Panc1 (cell line): ENCODE results near the gene SLC8A1. TPM values are rescaled to one million over a fixed set of nuclear protein-coding genes. Genes with fewer than 3 reads are reported as not detected.

Source experiments
- ATAC-seq: fragments of 200-7000 bp; cut with Tn5 transposase; 2 replicates; pipeline ENCODE4 v1.9.1; 2020; ENCODE audit warnings: mild to moderate bottlenecking, moderate library complexity
- BruUV-seq: library from RNA; stranded (reverse); fragments of 400-500 nt; replicated peaks from 2 replicates; lab custom pipeline; 2021; lab: Mats Ljungman, UMichigan
- CTCF ChIA-PET: fragments of 300-600 bp; sonication (Branson Sonifier 250); formaldehyde crosslinking; loops from one replicate; lab custom pipeline; 2022; ENCODE audit warnings: antibody characterized with exemption; lab: Charles Lee
- POLR2A ChIA-PET: fragments of 300-600 bp; sonication (Branson Sonifier 250); formaldehyde crosslinking; loops from one replicate; lab custom pipeline; 2022; ENCODE audit warnings: antibody characterized with exemption; lab: Charles Lee
- DNase-seq: peaks from one replicate; pipeline ENCODE4 v3.0.0-alpha.2; 2010; ENCODE audit warnings: low read depth, low spot score
- H3K27ac ChIP-seq: 2 replicates; pipeline ENCODE4 v1.5.1; 2011; ENCODE audit warnings: mild to moderate bottlenecking, low read length, inconsistent platforms
- H3K27me3 ChIP-seq: fragments of 200-500 bp; sonication (Bioruptor generic); 2 replicates; pipeline ENCODE4 v1.6.0; 2014; ENCODE audit warnings: low read length, inconsistent platforms; ENCODE audit not compliant: control insufficient read depth, insufficient read depth
- H3K36me3 ChIP-seq: fragments of 200-500 bp; sonication (Bioruptor generic); 2 replicates; pipeline ENCODE4 v1.5.1; 2014; ENCODE audit warnings: inconsistent platforms, mild to moderate bottlenecking, low read length, moderate library complexity; ENCODE audit not compliant: control insufficient read depth, insufficient read depth
- H3K4me1 ChIP-seq: 2 replicates; pipeline ENCODE4 v1.5.1; 2011; ENCODE audit warnings: inconsistent platforms, mild to moderate bottlenecking, low read length, moderate library complexity; ENCODE audit not compliant: control insufficient read depth, insufficient read depth
- H3K4me3 ChIP-seq, 2 experiments: 2 replicates each; pipeline ENCODE4 v1.5.1; 2011 to 2012; ENCODE audit warnings: low read depth in 2 of 2, low read length in 2 of 2, mild to moderate bottlenecking in 2 of 2, inconsistent platforms in 1 of 2, moderate library complexity in 1 of 2
- H3K9me3 ChIP-seq: fragments of 200-500 bp; sonication (Bioruptor generic); 2 replicates; pipeline ENCODE4 v1.5.1; 2014; ENCODE audit warnings: low read depth, mild to moderate bottlenecking, inconsistent platforms, low read length, moderate library complexity; ENCODE audit not compliant: control insufficient read depth, insufficient read depth
- CTCF ChIP-seq: fragments of 450-650 bp; IDR thresholded peaks from 2 replicates; pipeline ENCODE4 v1.5.1; 2017; ENCODE audit warnings: mild to moderate bottlenecking
- POLR2AphosphoS5 ChIP-seq: IDR thresholded peaks from 2 replicates; pipeline ENCODE4 v1.6.1; 2012; ENCODE audit warnings: mild to moderate bottlenecking, low read depth, low read length, moderate library complexity
- REST ChIP-seq, 2 experiments: IDR thresholded peaks; 2 replicates each; pipeline ENCODE4 v1.6.1; 2011 to 2012; ENCODE audit warnings: low read depth in 2 of 2, control low read depth in 1 of 2, low read length in 1 of 2, mild to moderate bottlenecking in 1 of 2, moderate library complexity in 1 of 2; ENCODE audit not compliant: insufficient read depth in 1 of 2
- SIN3A ChIP-seq: IDR thresholded peaks from 2 replicates; pipeline ENCODE4 v1.6.1; 2012; ENCODE audit warnings: low read depth, mild to moderate bottlenecking, low read length, moderate library complexity, borderline replicate concordance; ENCODE audit not compliant: insufficient read depth
- TCF7L2 ChIP-seq: IDR thresholded peaks from 2 replicates; pipeline ENCODE4 v1.6.1; 2011; ENCODE audit warnings: mild to moderate bottlenecking, low read depth, low read length, inconsistent platforms
- in situ Hi-C: cut with HindIII; loops from 2 replicates; pipeline ENCODE4 v1.10.0; 2016; ENCODE audit warnings: low sequenced_read_pairs, low pct_unique_long_range_greater_than_20kb
- intact Hi-C: fragments of 100-400 bp; cut with micrococcal nuclease; formaldehyde crosslinking; loops from one replicate; pipeline ENCODE4 v1.10.0; 2022; ENCODE audit not compliant: unreplicated experiment
- total RNA-seq: library from RNA; stranded (reverse); gene quantifications from one replicate; pipeline ENCODE4 v1.2.1, GENCODE V29; 2021; ENCODE audit not compliant: unreplicated experiment

Gene SLC8A1
- total RNA-seq, 1 experiment from 2014 or later: 0.59 TPM

- CTCF ChIA-PET: no interaction called here
- no peak overlapping the region for H3K27ac ChIP-seq
- H3K36me3 ChIP-seq: no peaks in the 10 kb centered on the region
- in situ Hi-C loops (no loop called here), intact Hi-C loops (no loop called here)
- POLR2A ChIA-PET: no interaction called here
- no peak overlapping the region for H3K4me3 ChIP-seq
- ATAC-seq: no peak
- no peaks in the 10 kb centered on the region for H3K27me3 ChIP-seq
- no peak for TF ChIP-seq REST (IDR thresholded peaks at IDR 0.05; ENCODE audit: insufficient read depth in 1 of 2, low read depth in 2 of 2, low read length in 1 of 2)
- TF ChIP-seq TCF7L2: no peak
- TF ChIP-seq SIN3A: no peak
- TF ChIP-seq CTCF: no peak
- TF ChIP-seq POLR2AphosphoS5: no peak
- no peak for DNase-seq
- no TSS peak for BruUV-seq
- no peaks in the 10 kb centered on the region for H3K9me3 ChIP-seq
- H3K4me1 ChIP-seq: no peaks in the 10 kb centered on the region
Measured at GRCh38 chr2:40363631-40364030, 88.3 kb downstream of the SLC8A1 start.

- ATAC-seq: no peak
- POLR2A ChIA-PET: no interaction called here
- BruUV-seq: no TSS peak
Measured at GRCh38 chr2:40363231-40363630, 88.7 kb downstream of the SLC8A1 start.

More at GRCh38 chr2:40363231-40363630, 88.7 kb downstream of the SLC8A1 start:
- no peaks in the 10 kb centered on the region for H3K4me1 ChIP-seq
- H3K4me3 ChIP-seq: no peak overlapping the region
- no peak overlapping the region for H3K27ac ChIP-seq
- no peaks in the 10 kb centered on the region; the same call in 1 of the 2 replicates for H3K27me3 ChIP-seq
- intact Hi-C loops (no loop called here), in situ Hi-C loops (no loop called here)
- TF ChIP-seq REST (IDR thresholded peaks at IDR 0.05; ENCODE audit: insufficient read depth in 1 of 2, low read depth in 2 of 2, low read length in 1 of 2): no peak
- no peak for TF ChIP-seq TCF7L2
- no peak for TF ChIP-seq POLR2AphosphoS5
- no peak for TF ChIP-seq CTCF
- TF ChIP-seq SIN3A: no peak
- H3K36me3 ChIP-seq: no peaks in the 10 kb centered on the region
- H3K9me3 ChIP-seq: no peaks in the 10 kb centered on the region
- CTCF ChIA-PET: no interaction called here
- DNase-seq: no peak
